Small intestine (tissue), 7 donors: ENCODE results near the gene C10orf67. TPM values are rescaled to one million over a fixed set of nuclear protein-coding genes. Genes with fewer than 3 reads are reported as not detected.

Experiments used
- DNase-seq, 2 donors: peaks; one replicate each; pipeline versions ENCODE4 v3.0.0 to v3.0.0-alpha.2; 2013
- FAIRE-seq: peaks from 2 replicates; lab custom pipeline; 2012; peaks lifted over from hg19 to GRCh38; lab: Jason Lieb, UNC
- H3K27ac ChIP-seq, 3 donors: one replicate each; pipeline ENCODE4 v1.5.1; 2013; ENCODE audit warnings: low read length in 2 of 3, mild to moderate bottlenecking in 2 of 3, control low read depth in 1 of 3, inconsistent platforms in 1 of 3, low read depth in 1 of 3, moderate library complexity in 1 of 3
- H3K27me3 ChIP-seq, 3 donors: one replicate each; pipeline ENCODE4 v1.6.1; 2013; ENCODE audit warnings: low read length in 3 of 3, inconsistent platforms in 1 of 3; ENCODE audit not compliant: control insufficient read depth in 3 of 3, insufficient read depth in 3 of 3
- H3K36me3 ChIP-seq, 3 donors: one replicate each; pipeline ENCODE4 v1.6.1; 2013; ENCODE audit warnings: low read length in 3 of 3, inconsistent platforms in 1 of 3, low read depth in 1 of 3, mild to moderate bottlenecking in 1 of 3, moderate library complexity in 1 of 3; ENCODE audit not compliant: control insufficient read depth in 3 of 3, insufficient read depth in 2 of 3
- H3K4me1 ChIP-seq, 3 donors: one replicate each; pipeline ENCODE4 v1.6.1; 2013; ENCODE audit warnings: low read length in 2 of 3, inconsistent platforms in 1 of 3, low read depth in 1 of 3, mild to moderate bottlenecking in 1 of 3, moderate library complexity in 1 of 3; ENCODE audit not compliant: control insufficient read depth in 3 of 3, insufficient read depth in 2 of 3
- H3K4me3 ChIP-seq, 3 donors: one replicate each; pipeline ENCODE4 v1.5.1; 2013; ENCODE audit warnings: low read length in 3 of 3, control low read depth in 1 of 3, inconsistent platforms in 1 of 3, low read depth in 1 of 3, mild to moderate bottlenecking in 1 of 3, moderate library complexity in 1 of 3
- H3K9me3 ChIP-seq, 2 donors: one replicate each; pipeline ENCODE4 v1.6.1; 2013; ENCODE audit warnings: low read depth in 1 of 2, low read length in 1 of 2; ENCODE audit not compliant: control insufficient read depth in 2 of 2, insufficient read depth in 1 of 2
- WGBS, 3 donors: extraction: QIAGEN DNeasy Blood & Tissue Kit; methylation state at CpG; one replicate each; pipeline ENCODE4 v1.1.7; 2013; 5-methylcytosine and 5-hydroxymethylcytosine counted together
- polyA plus RNA-seq, 4 donors: library from polyadenylated mRNA; stranded (reverse) in 3 of 4; unstranded in 1 of 4; fragments of 200-250 nt in 3 of 4; fragments of 120-200 nt in 1 of 4; gene quantifications; one replicate each; pipeline versions ENCODE4 v1.2.1 to v1.2.3, GENCODE V29; 2013
- donor health status: healthy with polysubstance abuse.
- donor health status: control.
- donor health status: control.
- donor health status: Bipolar disorder and iron deficiency.
- donor health status: healthy.

C10orf67 gene
- polyA plus RNA-seq, 4 donors = 0.07 to 0.10 TPM; not detected in 2

GRCh38 chr10:23157691-23158369 is 186.8 kb downstream of the C10orf67 start:
- Histone ChIP-seq H3K9me3 (no peaks in the 10 kb centered on the region), H3K4me3 (no peak overlapping the region), H3K27ac (no peak overlapping the region), H3K27me3 (peaks cover 0 to 11% (median 5%) of the 10 kb centered on the region in 3 donors), H3K36me3 (no peaks in the 10 kb centered on the region), H3K4me1 (peaks cover 0 to 5% (median 0%) of the 10 kb centered on the region in 3 donors)
- DNase-seq (peak; percentile 11 to 22), FAIRE-seq (no peak)
- 43 to 54% (median 48%) methylated on average over 12 of the region's 12 CpGs for WGBS, 3 donors

GRCh38 chr10:23157239-23157681 is 187.3 kb downstream of the C10orf67 start:
- no peak overlapping the region for H3K27ac ChIP-seq
- H3K4me3 ChIP-seq = no peak overlapping the region
- peaks cover 0 to 11% (median 5%) of the 10 kb centered on the region in 3 donors for H3K27me3 ChIP-seq
- no peaks in the 10 kb centered on the region for H3K36me3 ChIP-seq
- no peak for FAIRE-seq
- H3K4me1 ChIP-seq = peaks cover 0 to 5% (median 0%) of the 10 kb centered on the region in 3 donors
- 56 to 59% (median 57%) methylated on average over 14 of the region's 14 CpGs for WGBS, 3 donors
- DNase-seq = no peak
- H3K9me3 ChIP-seq = no peaks in the 10 kb centered on the region

GRCh38 chr10:23156447-23157150 is 188.0 kb downstream of the C10orf67 start:
- Histone ChIP-seq H3K4me3 (no peak overlapping the region), H3K36me3 (no peaks in the 10 kb centered on the region), H3K4me1 (peaks cover 0 to 5% (median 0%) of the 10 kb centered on the region in 3 donors), H3K27ac (no peak overlapping the region), H3K27me3 (peaks cover 0 to 11% (median 5%) of the 10 kb centered on the region in 3 donors), H3K9me3 (no peaks in the 10 kb centered on the region)
- WGBS, 3 donors = 50 to 66% (median 65%) methylated on average over 10 of the region's 10 CpGs
- FAIRE-seq (no peak), DNase-seq (no peak)

- no peak overlapping the region for H3K27ac ChIP-seq
- H3K4me1 ChIP-seq = peaks cover 0 to 5% (median 0%) of the 10 kb centered on the region in 3 donors
- DNase-seq (no peak), FAIRE-seq (no peak)
- H3K9me3 ChIP-seq = no peaks in the 10 kb centered on the region
- no peak overlapping the region for H3K4me3 ChIP-seq
- no peaks in the 10 kb centered on the region for H3K36me3 ChIP-seq
- H3K27me3 ChIP-seq = peaks cover 0 to 8% (median 5%) of the 10 kb centered on the region in 3 donors
- WGBS, 3 donors = 67 to 79% (median 74%) methylated on average over 7 of the region's 7 CpGs
Observed at GRCh38 chr10:23155169-23155568, 189.4 kb downstream of the C10orf67 start.

Other genes starting within 250 kb of the C10orf67 start
- gene MSRB2, start 249.2 kb downstream of the C10orf67 start, polyA plus RNA-seq = 10 to 100 TPM; 20.3 to 36.0 (median 24.7) TPM
- not detected for gene PTF1A, start 152.5 kb downstream of the C10orf67 start, polyA plus RNA-seq
- gene OTUD1, start 94.3 kb upstream of the C10orf67 start, polyA plus RNA-seq = 10 to 100 TPM in 1 of 4 donors, 1 to 10 TPM in 3; 4.5 to 15.5 (median 5.4) TPM